ENCODE data around the gene AOPEP. TPM values are rescaled to one million over a fixed set of nuclear protein-coding genes. Genes with fewer than 3 reads are reported as not detected.

Gene AOPEP
- total RNA-seq, 1 experiment from 2014 or later = 15.0 TPM

DNA sequence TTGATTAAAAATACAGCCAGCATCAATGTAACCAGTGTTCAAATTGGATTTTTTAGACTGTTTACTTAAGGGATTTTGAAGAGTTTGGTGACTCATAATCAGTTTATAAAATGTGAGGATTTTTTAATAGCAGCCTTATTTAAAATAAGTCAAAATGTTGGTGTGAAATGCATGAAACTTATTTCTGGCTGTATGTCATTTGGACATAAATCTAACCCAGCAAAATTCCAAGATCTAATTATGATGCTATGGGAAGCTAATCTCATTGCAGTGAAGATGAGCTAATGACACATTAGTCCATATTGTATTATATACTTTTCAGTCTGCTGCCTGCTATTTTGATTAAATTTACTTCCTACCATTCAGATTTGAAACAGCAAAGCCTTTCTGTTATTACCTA is 140.3 kb downstream of the AOPEP start:
- Histone ChIP-seq H2AFZ (ENCODE audit: low read length) (no peak overlapping the region), H3K4me1 (ENCODE audit: insufficient read depth, low read length) (peaks cover 5% of the 10 kb centered on the region), H3K27me3 (ENCODE audit: insufficient read depth, low read length) (no peaks in the 10 kb centered on the region), H3K79me2 (ENCODE audit: insufficient read depth, low read length) (no peaks in the 10 kb centered on the region), H3K14ac (ENCODE audit: insufficient read depth, low read length) (no peak overlapping the region), H2BK12ac (ENCODE audit: insufficient read length, low read depth, low read length) (no peak overlapping the region), H2BK15ac (ENCODE audit: low read depth, low read length) (no peak overlapping the region), H4K91ac (ENCODE audit: insufficient read length, low read depth, low read length) (no peak overlapping the region), H3K9me3 (ENCODE audit: control insufficient read depth, low read depth, low read length) (no peaks in the 10 kb centered on the region), H2BK5ac (ENCODE audit: insufficient read length, low read length) (no peak overlapping the region), H3K23me2 (ENCODE audit: insufficient read length, low read depth, low read length, poor library complexity, severe bottlenecking) (no peaks in the 10 kb centered on the region), H4K20me1 (ENCODE audit: control insufficient read depth, insufficient read depth, insufficient read length) (no peaks in the 10 kb centered on the region), H3K27ac (ENCODE audit: insufficient read length, low read depth, low read length) (no peak overlapping the region), H3K9ac (ENCODE audit: extremely low read depth, insufficient read length, low read length) (no peak overlapping the region), H4K5ac (ENCODE audit: insufficient read length, low read depth, low read length) (no peak overlapping the region), H3K4ac (ENCODE audit: low read depth, low read length) (no peak overlapping the region), H3K56ac (ENCODE audit: insufficient read length, low read depth, low read length) (no peak overlapping the region), H3K18ac (ENCODE audit: insufficient read length, low read depth, low read length) (no peak overlapping the region), H2BK120ac (ENCODE audit: low read depth, low read length, poor library complexity, severe bottlenecking) (no peak overlapping the region), H3K4me2 (ENCODE audit: insufficient read depth, insufficient read length, low read length) (no peak overlapping the region), H3T11ph (ENCODE audit: low read length) (no peak overlapping the region), H2BK20ac (ENCODE audit: low read depth, low read length, poor library complexity, severe bottlenecking) (no peak overlapping the region), H3K79me1 (ENCODE audit: insufficient read depth, low read depth, low read length, poor library complexity, severe bottlenecking) (no peaks in the 10 kb centered on the region), H3K23ac (ENCODE audit: insufficient read length, low read depth, low read length) (no peak overlapping the region), H2AK5ac (ENCODE audit: insufficient read length, low read length) (no peak overlapping the region), H4K8ac (replicated peaks; ENCODE audit: insufficient read length, low read depth, low read length) (no peak overlapping the region)
- Mint-ChIP-seq H3K36me3 (ENCODE audit: insufficient read depth in 1 of 3, low read depth in 3 of 3) (no peaks in the 10 kb centered on the region), H3K4me1 (peaks cover 18 to 22% of the 10 kb centered on the region in 2 experiments), H3K9me3 (no peaks in the 10 kb centered on the region), H3K4me3 (no peak overlapping the region), H3K27ac (no peak overlapping the region), H3K27me3 (ENCODE audit: low read depth) (peaks cover 1% of the 10 kb centered on the region; the same call in 1 of the 2 replicates)
- TF ChIP-seq, protein P1, sequence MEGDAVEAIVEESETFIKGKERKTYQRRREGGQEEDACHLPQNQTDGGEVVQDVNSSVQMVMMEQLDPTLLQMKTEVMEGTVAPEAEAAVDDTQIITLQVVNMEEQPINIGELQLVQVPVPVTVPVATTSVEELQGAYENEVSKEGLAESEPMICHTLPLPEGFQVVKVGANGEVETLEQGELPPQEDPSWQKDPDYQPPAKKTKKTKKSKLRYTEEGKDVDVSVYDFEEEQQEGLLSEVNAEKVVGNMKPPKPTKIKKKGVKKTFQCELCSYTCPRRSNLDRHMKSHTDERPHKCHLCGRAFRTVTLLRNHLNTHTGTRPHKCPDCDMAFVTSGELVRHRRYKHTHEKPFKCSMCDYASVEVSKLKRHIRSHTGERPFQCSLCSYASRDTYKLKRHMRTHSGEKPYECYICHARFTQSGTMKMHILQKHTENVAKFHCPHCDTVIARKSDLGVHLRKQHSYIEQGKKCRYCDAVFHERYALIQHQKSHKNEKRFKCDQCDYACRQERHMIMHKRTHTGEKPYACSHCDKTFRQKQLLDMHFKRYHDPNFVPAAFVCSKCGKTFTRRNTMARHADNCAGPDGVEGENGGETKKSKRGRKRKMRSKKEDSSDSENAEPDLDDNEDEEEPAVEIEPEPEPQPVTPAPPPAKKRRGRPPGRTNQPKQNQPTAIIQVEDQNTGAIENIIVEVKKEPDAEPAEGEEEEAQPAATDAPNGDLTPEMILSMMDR (conservative IDR thresholded peaks at IDR 0.05) = no peak
- DNase-seq = no peak
